NK-92 treated with Interleukin-12 subunit alpha and Interleukin-12 subunit beta, amount 100 ng/mL, for 24 hours (cell line): Measurements from ENCODE around the gene TTLL11.
"Not testable (repeated sequence)": the region's sequence is repeated elsewhere in the genome, so short reads cannot be mapped to it uniquely, and the experiment has no call there.

ENCODE experiments used
- DNase-seq: peaks from one replicate; lab custom pipeline; 2025; lab: John Stamatoyannopoulos, UW

The TTLL11 gene

DNA sequence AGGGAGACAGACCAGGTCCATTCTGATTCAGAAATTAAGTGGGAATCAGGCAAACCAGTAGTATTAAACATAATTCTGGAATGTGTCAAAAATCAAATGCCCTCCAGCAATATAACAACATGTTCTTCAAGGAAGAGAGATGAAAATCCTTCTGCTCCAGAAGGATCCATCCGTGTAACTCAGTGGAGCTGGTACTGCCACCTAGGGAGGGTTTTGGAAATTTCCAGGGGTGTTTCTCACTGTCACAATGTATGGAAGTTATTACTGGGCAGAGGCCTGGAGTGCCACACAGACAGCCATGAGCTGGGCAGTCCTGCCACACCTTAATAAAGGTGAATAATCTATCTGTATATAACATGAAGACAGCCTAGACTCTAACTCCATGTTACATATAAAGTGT, 87.5 kb downstream of the TTLL11 start:
- DNase-seq: no peak

DNA sequence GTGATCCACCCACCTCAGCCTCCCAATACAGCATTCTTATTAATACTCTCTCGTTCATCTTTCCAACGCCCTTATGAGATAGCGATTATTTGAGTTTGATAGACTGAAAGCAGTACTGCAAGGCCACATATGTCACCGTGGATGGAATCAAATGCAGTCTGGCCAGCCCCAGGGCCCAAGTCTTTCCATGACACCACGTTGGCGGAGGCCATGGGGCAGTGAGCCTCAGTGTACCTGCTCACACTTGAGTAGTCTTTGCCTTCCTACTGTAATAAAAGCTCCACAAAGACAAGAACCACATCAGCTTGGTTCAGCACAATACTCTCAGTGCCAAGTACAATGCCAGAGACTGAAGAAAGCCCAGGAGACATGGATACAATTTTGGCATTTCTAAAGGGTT, 88.5 kb downstream of the TTLL11 start:
- no peak for DNase-seq

DNA sequence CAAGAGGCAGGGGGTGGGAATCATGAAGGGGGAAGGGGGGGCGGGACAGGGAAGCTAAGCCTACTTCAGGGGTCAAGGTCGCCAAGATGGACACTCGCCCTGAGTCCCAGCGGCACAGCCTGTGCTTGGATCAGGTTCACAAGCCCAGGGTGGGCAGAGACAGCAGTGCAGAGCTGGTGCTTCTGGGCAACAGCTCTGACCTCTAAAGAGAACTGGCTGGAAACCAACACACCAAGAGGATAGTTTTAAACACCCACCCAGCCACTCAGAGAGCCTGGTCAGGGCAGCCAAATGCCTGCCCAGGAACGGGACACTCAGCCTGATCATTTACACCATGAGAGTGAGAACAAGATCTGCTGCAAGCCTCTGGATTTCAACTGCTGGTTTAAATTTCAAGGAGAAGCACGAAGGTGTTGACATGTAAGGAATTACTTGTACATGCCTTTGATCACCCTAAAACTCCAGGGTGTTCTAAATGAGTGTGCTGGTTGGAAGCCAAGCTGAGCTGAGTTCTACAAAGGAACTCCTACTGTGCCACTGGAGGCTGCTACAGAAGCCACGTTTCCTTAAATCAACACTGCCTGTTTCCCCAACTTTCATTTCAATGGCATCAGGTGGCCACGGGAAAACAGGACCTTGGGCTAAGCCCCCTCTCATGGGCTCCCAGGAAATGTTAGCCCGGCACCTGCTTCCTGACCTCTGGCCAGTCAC, 91.5 kb downstream of the TTLL11 start:
- no peak for DNase-seq

DNA sequence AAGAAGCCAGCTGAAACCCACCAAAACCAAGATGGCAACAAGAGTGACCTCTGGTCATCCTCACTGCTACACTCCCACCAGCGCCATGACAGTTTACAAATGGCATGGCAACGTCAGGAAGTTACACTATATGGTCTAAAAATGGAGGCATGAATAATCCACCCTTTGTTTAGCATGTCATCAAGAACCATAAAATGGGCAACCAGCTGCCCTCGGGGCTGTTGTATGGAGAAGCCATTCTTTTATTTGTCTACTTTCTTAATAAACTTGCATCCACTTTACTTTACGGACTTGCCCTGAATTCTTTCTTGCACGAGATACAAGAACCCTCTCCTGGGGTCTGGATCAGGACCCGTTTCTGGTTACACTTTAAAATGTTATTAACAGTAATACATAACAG, 92.6 kb downstream of the TTLL11 start:
- DNase-seq: not testable (repeated sequence)

DNA sequence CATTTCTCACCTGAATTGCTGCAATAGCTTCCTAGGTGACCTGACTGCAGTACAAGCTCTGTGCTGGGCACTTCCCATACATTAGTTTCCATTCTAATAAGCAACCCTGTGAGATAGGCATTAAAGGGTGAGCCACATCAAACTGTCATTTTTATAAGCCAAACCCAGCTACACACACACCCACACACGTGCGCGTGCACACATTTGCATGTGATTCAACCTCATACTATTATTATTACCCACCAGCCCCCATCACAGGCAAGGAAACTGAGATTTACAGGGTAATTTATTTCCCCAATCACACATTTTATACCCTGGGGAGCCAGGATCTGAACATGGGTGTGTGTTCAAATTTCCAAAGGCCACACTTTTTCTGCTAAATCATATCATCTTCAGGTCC, 93.6 kb downstream of the TTLL11 start:
- no peak for DNase-seq

DNA sequence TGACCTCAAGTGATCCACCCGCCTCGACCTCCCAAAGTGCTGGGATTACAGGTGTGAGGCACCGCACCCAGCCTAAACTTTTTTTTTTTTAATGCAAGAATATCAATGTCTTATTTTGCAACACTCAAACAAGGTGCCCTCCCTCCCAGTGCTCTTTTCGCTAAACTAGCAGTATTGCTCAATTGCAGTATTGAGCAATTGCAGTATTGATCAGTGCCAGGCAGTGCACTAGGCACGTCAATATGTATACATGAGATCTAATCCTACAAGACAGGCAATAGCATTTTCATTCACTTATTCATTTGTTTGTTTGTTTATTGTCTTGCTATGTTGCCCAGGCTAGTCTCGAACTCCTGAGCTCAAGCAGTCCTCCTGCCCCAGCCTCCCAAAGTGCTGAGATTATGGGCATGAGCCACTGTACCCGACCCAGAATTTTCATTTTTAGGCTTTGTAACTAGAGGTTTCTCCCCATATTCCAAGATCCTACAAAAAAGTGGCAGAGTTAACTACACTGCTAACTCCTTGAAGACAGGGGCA, 94.5 kb downstream of the TTLL11 start:
- DNase-seq: no peak

DNA sequence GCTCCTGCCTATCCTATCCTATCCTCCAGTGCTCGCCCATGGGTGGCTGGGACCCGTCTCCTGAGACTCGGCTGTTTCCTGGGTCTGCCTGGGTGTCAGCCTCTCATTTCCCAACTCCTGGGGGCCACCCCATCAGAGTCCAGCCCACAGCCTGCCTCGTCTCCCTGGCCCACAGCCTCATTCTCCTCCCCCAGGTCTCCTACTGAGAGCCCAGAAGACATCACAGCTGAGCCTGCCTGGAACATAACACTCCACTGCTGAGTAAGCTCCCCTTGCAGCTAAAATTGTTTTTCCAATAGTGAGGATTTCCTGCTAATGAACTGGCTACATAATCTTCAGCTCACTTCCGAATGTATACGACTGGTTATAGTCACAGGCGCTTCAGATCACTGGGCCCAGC, 95.3 kb downstream of the TTLL11 start:
- no peak for DNase-seq

DNA sequence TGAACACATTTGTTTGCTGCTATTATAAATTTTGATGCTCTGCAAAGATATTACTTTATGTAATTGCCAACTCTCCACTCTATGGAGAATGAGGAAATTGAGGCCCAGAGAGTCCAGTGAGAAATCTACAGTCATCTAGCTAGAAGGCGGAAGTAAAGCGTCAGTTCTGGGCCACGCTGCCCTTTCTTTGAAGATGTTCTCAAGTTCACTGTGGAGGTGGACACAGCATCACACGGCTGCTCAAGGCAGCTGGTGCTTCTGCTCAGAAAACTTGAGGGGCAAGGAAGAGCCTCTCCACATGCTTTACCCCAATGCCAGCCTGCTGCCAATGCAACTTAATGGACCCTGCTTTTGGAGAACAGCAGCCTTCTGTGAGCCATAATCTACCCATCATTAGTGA, 96.3 kb downstream of the TTLL11 start:
- no peak for DNase-seq

DNA sequence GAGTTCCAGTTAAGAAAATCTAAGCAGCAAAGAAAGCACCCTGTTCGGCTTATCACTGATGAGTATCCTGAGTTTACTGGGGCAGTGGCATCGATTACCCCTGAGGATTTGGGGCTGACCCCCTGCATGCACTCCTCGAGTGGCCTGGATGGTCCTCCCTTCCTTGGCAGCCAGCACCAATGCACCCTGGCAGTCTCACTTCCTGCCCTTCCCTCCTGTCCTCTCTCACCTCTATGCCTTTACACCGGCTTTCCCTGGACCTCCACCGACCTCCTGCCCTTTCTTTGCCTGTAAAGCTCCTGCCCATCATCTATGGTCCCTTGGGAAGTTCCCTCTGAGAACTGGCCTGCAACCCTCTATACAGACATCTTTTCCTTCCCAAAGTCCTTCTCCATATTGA, 97.1 kb downstream of the TTLL11 start:
- no peak for DNase-seq

DNA sequence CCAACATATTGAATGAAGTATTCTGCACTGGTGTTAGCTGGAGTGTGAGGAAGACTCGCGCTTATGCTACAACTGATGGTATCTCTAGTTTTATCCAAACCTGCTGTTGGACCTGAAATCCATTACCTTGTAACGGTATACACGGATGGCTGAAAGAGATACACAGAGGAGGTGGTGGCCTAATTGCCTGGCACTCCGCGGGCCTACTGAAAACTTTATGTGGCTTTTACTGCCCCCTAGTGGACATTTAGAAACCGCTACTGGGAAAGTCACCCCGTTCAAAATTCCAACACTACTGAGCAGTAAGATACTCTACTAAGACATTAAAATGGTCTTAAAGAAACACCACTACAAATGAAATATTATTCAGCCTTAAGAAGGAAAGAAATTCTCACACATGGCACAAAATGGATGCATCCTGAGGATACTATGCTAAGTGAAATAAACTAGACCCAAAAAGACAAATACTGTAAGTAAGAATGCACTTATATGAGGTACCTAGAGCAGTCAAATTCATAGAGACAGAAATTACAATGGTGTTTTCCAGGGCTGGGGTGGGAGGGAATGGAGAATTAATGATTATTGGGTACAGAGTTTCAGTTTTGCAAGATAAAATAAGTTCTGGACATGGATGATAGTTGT, 100.4 kb downstream of the TTLL11 start:
- DNase-seq: no peak

DNA sequence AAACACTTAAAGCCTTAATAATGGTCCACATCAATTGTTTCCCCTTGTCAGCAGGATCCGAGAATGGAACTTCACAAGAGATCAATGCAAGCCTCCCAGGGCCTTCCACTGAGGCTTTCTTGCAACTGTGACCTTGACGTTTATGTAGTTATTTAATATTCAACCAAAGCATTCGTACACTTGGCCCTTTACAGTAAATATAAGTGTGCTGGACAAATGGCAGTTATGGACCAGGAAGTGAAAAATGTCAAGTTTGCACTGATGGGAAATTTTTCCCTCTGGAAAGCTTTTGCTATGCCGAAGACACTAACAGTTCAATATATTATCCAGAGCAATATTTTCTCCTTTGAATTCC, 101.8 kb downstream of the TTLL11 start:
- DNase-seq: no peak

DNA sequence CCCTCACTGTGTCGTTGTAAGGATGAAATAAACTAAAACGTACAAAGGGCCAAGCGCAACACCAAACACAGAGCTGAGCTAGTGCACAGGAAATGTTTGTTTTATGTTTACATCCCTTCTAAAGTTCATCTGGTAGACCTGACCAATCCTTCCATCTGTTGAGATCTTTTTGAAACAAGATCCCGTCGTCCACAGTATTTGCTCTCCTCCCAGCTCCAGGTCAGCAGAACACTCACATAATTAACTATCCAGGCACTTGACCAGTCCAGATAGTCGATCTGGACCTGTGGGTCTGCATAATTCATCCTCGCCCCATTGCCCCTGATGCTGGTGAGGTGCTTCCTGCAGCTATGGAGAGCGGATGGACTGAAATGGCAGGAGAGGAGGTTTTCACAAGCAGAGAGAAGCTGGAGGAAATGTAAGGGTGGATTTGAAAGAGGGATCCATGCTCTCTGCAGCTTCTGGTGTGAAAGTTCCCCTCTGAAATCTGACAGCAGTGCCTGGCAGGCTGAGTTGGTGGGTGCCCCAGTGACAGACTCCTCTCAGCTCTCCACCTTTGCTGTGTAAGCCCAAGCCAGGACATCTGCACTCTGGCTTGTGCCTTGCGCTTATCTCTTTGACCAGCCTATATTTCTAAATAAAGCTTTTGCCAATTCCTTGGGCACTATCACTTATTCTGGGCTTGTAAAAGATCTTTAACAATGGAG, 102.4 kb downstream of the TTLL11 start:
- DNase-seq: no peak

DNA sequence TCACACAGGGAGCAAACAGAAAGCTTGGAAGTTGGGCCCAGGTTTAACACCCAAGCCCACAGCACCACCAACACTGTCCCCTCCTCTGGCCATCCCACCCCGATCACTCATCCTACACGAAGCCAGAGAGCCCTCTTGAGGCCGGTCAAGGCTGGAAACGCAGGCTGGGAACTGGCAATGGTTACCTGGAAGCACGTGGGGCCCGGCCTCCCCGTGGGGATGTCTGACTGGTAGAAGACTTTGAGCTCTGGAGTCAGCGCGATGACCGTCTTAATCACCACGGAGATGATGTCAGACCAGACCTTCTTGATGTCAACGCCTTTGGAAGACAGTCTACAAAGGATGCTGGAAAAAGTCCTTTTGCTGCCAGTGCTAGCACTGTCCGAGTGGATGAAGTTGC, 104.1 kb downstream of the TTLL11 start:
- no peak for DNase-seq

DNA sequence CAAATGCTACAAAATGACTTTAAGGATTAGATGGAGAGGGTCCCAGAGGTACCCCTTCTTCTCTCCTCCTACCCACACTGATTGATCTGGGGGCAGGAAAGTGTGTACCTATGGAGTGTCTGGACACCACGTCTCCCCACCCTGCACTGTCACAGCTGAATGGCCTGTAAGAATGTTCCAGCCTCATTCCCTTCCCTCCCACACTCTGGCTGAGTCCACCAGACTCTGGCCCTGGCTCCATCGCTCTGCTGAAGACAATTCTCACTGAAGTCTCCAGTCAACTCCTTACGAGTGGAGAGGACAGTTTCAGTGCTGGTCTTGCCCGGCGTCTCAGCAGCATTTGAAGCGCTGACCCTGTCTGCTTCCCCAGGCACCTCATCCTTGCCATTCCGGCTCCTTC, 105.8 kb downstream of the TTLL11 start:
- no peak for DNase-seq

DNA sequence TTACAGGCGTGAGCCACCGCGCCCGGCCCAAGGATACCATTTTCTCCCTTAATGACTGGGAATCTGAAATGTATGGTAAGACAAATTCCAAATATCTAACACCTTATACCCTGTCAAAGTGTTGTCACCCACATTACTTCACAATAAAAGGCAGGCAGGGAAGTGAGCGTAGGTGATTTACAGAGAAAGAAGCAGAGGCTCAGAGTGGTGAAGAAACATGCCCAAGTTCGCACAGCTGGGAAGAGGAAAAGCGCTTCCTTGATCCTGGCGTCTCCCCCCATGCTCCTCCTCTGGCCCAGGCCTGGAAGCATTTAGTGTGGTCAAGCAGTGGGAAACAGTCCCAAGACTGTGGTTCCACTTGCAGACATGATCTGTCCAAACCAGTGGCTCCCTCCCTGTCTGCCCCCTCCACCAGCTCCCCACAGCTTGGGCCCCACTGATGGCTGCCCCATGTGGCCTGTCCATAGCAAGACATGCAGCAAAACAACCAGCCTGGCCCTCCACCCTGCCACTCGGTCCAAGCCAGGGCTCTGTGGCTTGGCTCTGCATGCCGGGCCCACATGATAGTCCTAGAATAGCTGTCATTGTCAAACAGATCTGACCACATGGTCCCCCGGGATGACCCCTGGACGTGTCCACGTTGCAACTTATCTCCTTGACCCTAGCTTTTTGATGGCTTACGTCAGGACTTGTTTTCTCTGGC, 107.2 kb downstream of the TTLL11 start:
- no peak for DNase-seq

DNA sequence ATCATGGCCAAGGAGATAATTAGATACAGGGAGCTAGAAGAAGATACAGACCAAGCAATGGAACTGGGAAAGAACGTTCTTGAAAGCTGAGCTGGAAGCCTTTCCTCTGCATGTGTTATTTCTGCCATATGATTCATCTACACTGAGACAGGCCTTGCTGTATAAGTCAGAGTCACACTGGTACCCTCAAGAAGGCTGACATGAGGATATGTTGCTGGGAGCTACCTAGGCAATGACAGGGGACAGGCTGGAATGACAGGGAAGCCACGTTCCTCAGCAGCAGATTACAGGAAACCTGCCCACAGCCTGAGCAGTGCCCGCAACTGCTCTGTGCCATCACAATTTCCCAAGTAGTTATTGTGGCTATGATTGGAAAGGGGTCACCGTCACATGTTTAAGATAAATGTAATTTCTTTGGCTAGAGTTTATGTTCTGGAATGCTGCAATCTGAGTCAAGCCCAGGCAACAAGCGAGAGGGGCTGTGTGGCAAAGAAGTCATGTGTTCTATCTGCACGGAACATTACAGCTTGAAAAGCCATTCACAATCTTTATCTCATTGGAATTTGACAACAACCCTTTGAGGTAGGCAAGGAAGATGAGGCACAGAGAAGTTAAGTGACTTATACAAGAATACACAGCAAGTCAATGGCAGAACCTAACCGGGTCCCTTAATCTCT, 108.2 kb downstream of the TTLL11 start:
- no peak for DNase-seq

DNA sequence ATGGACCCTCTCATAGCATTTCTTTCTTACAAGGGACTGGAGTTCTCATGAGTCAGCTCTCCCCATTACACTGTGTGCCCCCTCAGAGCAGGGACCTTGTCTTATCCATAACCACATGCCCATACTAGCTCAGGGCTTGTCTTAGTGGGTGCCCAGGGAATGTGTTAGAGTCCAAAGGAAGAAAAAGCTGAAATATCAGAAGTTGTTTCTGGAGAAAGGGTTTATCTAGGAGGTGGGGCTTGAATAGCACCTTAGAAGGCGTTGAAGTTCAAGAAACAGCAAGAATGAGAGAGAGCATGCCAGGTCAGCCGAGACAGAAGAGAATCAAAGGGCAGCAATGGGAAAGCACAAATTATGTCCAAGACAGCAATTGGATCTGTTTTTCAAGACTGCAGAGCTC, 109.4 kb downstream of the TTLL11 start:
- no peak for DNase-seq

DNA sequence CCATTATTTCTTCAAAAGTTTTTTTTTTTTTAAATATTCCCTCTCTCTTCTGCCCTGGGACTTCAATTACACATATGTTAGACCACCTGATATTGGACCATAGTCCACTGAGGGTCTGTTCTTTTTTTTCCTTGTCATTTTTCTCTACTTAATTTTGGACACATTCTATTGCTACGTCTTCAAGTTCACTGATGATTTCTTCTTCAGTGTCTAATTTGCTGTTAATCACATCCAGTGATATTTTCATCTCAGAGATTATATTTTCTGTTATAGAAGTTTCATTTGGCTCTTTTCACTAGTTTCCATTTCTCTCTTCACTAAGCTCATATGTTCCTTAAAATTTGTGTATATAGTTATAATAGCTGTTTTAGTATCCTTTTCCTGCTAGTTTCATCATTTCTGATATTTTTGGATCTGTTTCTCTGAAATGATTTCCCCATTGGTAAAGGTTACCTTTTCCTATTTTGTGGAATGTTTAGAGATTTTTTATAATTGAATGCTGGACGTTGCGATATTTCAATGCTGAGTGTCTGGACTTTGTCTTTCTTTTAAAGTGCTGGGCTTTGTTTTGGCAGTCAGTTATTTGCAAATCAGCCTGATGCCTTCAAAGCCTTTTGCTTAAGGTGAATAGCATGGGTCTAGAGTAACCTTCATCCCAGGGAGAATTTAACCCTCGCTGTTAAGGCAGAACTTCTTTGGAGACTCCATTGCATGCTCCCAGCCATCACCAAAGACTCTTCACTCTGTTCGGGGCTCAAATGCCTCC, 111.8 kb downstream of the TTLL11 start:
- no peak for DNase-seq

DNA sequence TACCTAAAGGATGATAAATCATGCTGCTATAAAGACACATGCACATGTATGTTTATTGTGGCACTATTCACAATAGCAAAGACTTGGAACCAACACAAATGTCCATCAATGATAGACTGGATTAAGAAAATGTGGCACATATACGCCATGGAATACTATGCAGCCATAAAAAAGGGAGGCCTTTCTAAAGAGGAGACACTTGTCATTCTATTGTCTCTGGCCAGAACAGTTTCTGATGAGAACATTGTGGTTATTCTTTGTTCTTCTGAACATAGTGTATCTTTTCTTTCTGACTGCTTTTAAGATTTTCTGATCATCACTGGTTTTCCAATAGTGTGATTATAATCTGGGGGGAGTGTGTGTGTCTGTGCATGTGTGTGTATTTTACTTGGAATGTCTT, 112.4 kb downstream of the TTLL11 start:
- DNase-seq: not testable (repeated sequence)

DNA sequence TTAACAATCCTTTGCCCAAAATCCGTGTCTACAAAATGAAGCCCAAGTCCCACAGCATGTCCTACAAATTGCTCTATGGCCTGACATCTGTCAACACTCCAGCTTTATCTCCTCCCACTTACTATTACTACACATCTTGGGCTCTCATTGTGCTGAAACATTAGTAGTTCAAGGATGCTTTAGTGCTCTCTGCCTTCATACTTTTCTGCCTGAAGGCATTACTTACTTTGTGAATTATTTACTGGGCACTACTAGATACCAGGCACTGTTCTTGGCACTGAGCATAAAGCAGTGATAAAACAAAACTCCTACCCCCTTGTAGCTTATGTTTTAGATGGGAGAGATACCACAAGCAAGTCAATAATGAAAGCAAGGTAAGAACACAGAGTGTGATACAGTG, 113.4 kb downstream of the TTLL11 start:
- no peak for DNase-seq

DNA sequence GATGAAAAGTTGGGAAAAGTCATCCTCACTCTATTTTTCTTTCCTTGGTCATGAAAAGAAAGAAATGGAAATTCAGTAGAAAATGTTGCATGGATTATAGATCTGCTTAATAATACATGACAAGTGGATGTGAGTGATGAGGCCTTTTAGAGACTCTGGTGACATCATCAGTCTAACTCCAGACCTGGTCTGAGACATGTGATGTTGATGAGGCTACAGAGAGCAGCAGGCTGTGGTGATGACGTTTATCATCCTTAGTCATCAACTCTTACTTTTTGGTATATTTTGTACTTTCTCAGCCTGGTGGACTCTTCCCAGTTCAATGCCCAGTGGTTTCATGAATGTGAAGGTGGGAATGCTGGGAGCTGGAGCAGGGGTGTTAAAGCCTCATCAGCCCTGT, 116.4 kb downstream of the TTLL11 start:
- DNase-seq: no peak
